ENCODE results near the gene TNNI3. TPM values are rescaled to one million over a fixed set of nuclear protein-coding genes. Genes with fewer than 3 reads are reported as not detected.

TNNI3 gene
- total and polyA plus RNA-seq, 2 experiments from 2014 or later = 64.5 to 85.5 TPM

DNA sequence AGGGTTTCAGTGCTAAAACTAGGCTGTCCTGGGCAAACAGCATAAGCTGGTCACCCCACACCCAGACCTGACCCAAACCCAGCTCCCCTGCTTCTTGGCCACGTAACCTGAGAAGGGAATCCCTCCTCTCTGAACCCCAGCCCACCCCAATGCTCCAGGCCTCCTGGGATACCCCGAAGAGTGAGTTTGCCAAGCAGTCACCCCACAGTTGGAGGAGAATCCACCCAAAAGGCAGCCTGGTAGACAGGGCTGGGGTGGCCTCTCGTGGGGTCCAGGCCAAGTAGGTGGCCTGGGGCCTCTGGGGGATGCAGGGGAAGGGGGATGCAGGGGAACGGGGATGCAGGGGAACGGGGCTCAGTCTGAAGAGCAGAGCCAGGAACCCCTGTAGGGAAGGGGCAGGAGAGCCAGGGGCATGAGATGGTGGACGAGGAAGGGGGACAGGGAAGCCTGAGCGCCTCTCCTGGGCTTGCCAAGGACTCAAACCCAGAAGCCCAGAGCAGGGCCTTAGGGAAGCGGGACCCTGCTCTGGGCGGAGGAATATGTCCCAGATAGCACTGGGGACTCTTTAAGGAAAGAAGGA lies 42.9 kb downstream of the TNNI3 start:
- Histone ChIP-seq H3K27me3 (no peaks in the 10 kb centered on the region), H3K36me3 (no peaks in the 10 kb centered on the region), H3K9me3 (ENCODE audit: low read depth) (no peaks in the 10 kb centered on the region), H3K4me1 (ENCODE audit: low read depth) (peaks cover 23% of the 10 kb centered on the region), H3K4me3 (no peak overlapping the region), H3K27ac (no peak overlapping the region)
- TF ChIP-seq, protein P1, sequence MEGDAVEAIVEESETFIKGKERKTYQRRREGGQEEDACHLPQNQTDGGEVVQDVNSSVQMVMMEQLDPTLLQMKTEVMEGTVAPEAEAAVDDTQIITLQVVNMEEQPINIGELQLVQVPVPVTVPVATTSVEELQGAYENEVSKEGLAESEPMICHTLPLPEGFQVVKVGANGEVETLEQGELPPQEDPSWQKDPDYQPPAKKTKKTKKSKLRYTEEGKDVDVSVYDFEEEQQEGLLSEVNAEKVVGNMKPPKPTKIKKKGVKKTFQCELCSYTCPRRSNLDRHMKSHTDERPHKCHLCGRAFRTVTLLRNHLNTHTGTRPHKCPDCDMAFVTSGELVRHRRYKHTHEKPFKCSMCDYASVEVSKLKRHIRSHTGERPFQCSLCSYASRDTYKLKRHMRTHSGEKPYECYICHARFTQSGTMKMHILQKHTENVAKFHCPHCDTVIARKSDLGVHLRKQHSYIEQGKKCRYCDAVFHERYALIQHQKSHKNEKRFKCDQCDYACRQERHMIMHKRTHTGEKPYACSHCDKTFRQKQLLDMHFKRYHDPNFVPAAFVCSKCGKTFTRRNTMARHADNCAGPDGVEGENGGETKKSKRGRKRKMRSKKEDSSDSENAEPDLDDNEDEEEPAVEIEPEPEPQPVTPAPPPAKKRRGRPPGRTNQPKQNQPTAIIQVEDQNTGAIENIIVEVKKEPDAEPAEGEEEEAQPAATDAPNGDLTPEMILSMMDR (IDR thresholded peaks at IDR 0.05; ENCODE audit: low read depth, low read length) = no peak
- no peak for DNase-seq (ENCODE audit: low read depth in 1 of 2, low spot score in 1 of 2)

DNA sequence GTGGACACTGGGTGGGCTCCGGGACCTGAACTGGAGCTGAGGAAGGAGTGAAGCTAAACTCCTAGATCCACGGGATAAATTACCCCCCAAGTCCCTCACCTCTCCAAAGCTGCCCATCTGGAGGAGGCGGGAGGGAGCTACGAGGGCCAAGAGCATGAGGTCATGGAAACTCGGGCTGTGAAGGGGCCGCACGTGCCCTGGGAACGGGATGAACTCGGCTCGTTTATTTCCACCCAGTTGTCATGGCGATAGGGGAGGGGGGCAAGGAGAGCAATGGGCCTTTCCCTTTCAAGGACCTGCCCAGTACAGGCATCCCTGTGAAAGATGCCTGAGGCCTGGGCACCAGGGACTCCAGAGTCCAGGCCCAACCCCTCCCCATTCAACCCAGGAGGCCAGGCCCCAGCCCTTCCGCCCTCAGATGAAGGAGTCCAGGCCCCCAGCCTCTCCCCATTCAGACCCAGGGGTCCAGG lies 43.9 kb downstream of the TNNI3 start:
- TF ChIP-seq, protein P1 (IDR thresholded peaks at IDR 0.05; ENCODE audit: low read depth, low read length) = no peak
- Histone ChIP-seq H3K4me1 (ENCODE audit: low read depth) (peaks cover 23% of the 10 kb centered on the region), H3K36me3 (no peaks in the 10 kb centered on the region), H3K27ac (peak overlapping the region; percentile 83), H3K4me3 (no peak overlapping the region), H3K27me3 (no peaks in the 10 kb centered on the region), H3K9me3 (ENCODE audit: low read depth) (no peaks in the 10 kb centered on the region)
- DNase-seq (ENCODE audit: low read depth in 1 of 2, low spot score in 1 of 2) = peak; percentile 83 to 95

DNA sequence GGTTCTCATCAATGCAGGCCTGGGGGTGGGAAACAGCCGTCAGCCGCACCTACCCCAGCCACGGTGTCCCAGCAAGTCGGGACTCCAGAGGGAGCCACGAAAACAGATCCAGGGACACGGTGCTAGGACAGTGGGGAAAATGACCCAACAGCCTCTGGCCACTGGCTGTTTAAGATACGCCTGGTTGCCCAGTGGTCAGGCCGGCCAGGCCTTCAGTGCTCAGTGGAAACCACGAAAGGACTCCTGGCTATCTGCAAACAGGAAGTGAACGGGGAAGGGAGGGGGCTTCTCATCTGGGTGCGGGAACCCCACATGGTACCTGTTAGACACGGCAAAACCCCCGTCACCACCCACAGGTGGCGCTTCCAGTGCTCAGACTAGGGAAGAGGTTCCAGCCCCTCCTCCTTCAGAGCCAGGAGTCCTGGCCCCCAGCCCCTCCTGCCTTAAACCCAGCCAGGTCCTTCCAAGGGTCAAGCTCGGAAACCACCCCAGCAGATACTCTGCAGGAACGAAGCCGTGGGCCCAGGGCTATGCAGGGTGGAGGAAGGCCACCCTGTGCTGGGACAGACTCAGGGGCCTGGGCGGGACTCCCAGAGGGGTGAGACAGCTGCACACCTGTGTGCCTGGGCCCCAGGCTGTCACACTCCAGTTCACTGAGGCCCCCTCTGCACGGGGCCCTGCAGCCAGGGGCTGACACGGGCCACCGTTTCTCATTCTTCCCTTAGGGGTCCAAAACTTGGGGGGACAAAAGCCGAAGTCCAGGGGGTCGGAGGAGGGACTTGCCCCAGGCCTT lies 44.6 kb downstream of the TNNI3 start:
- peak overlapping the region; percentile 83 for H3K27ac ChIP-seq
- no peaks in the 10 kb centered on the region for H3K9me3 ChIP-seq (ENCODE audit: low read depth)
- H3K4me3 ChIP-seq = no peak overlapping the region
- no peaks in the 10 kb centered on the region for H3K36me3 ChIP-seq
- no peak for DNase-seq (ENCODE audit: low read depth in 1 of 2, low spot score in 1 of 2)
- no peaks in the 10 kb centered on the region for H3K27me3 ChIP-seq
- TF ChIP-seq, protein P1 (IDR thresholded peaks at IDR 0.05; ENCODE audit: low read depth, low read length) = no peak
- H3K4me1 ChIP-seq (ENCODE audit: low read depth) = peaks cover 23% of the 10 kb centered on the region

DNA sequence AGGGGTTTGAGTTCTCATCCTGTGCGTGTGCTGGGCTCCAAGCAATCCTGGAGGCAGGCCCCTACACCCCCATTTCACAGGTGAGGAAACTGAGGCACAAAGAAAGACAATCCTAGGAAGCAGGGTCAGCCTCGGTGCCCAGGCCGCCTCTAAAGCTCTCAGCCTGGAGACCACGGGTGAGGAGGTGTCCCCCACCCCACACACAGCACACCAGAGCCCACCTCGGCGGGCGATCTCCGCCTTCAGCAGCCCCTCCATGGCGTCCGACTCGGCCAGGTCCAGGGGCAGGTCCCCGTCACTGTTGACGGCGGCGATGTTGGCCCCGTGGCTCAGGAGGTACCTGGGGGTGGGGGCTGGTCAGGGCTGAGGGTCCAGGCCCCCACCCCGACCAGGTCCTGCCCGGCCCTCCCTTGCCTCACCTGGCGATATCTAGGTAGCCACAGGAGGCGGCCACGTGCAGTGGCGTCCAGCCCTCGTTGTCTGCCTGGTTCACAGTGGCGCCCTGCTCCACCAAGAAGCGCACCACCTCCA lies 45.2 kb downstream of the TNNI3 start:
- H3K27me3 ChIP-seq = no peaks in the 10 kb centered on the region
- DNase-seq (ENCODE audit: low read depth in 1 of 2, low spot score in 1 of 2) = no peak
- H3K27ac ChIP-seq = no peak overlapping the region
- H3K4me3 ChIP-seq = no peak overlapping the region
- H3K36me3 ChIP-seq = no peaks in the 10 kb centered on the region
- peaks cover 23% of the 10 kb centered on the region for H3K4me1 ChIP-seq (ENCODE audit: low read depth)
- no peaks in the 10 kb centered on the region for H3K9me3 ChIP-seq (ENCODE audit: low read depth)
- TF ChIP-seq, protein P1 (IDR thresholded peaks at IDR 0.05; ENCODE audit: low read depth, low read length) = no peak

DNA sequence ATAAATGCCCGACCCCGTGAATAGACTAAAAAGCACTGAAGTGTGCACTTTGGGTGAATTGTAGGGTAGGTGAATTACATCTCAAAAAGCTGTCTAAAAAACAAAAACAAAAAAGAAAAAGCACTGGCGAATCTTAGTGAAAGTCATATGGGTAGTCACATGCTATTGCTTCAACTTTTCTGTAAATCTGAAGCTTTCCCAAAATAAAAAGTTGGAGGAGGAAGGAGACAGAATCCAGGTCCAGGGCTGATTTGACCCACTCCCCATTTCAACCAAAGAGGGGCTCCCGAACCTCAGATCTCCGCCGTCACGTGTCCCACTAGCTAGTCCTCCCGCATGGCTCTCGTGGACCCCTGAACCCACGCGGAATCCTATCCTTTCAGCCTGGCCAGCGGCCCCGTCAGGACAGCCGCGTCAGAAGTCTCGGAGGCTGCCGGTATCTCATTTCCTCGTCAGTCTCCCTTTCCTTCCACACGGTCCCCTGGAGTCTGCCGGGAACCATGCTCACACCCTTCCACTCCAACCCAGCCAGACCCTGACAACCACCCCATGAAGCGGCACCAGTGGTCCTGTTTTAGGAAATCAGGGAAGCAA lies 46.2 kb downstream of the TNNI3 start:
- TF ChIP-seq, protein P1 (IDR thresholded peaks at IDR 0.05; ENCODE audit: low read depth, low read length) = no peak
- H3K27me3 ChIP-seq = no peaks in the 10 kb centered on the region
- no peak overlapping the region for H3K27ac ChIP-seq
- no peak for DNase-seq (ENCODE audit: low read depth in 1 of 2, low spot score in 1 of 2)
- no peaks in the 10 kb centered on the region for H3K36me3 ChIP-seq
- H3K9me3 ChIP-seq (ENCODE audit: low read depth) = no peaks in the 10 kb centered on the region
- H3K4me3 ChIP-seq = no peak overlapping the region
- peaks cover 21% of the 10 kb centered on the region for H3K4me1 ChIP-seq (ENCODE audit: low read depth)

All from cardiac muscle cell (in vitro differentiated cells and primary cell).